HG02852 (cell line): Measurements from ENCODE around the gene HSFX3.
A peak's percentile ranks its signal among the peaks of the same experiment; 100 is the strongest.
"Not testable (repeated sequence)": the region's sequence is repeated elsewhere in the genome, so short reads cannot be mapped to it uniquely, and the experiment has no call there.

Experiments
- ATAC-seq: cut with Tn5 transposase; IDR thresholded peaks from one replicate; pipeline ENCODE4 v1.9.1; 2021; ENCODE audit warnings: mild to moderate bottlenecking, moderate library complexity; ENCODE audit not compliant: unreplicated experiment

The HSFX3 gene

GRCh38 chrX:149518236-149518635 lies 31.5 kb downstream of the HSFX3 start:
- no peak for ATAC-seq

DNA sequence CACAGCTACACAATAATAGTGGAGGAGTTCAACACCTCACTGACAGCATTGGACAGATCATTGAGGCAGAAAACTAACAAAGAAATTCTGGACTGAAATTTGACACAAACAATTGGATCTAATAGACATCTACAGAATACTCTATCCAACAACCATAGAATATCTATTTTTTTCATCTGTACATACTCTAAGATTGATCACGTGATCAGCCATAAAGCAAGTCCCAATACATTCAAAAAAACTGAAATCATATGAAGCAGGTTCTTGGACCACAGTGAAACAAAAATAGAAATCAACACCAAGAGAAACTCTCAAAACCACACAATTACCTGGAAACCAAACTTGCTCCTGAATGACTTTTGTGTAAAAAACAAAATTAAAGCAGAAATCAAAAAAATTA lies 32.4 kb downstream of the HSFX3 start:
- no peak for ATAC-seq

GRCh38 chrX:149516604-149517003 lies 33.1 kb downstream of the HSFX3 start:
- ATAC-seq: no peak

GRCh38 chrX:149515954-149516602 lies 33.6 kb downstream of the HSFX3 start:
- ATAC-seq: no peak

- no peak for ATAC-seq
Measured at GRCh38 chrX:149513825-149514428, 35.8 kb downstream of the HSFX3 start.

- peak; percentile 82 for ATAC-seq
Measured at GRCh38 chrX:149512225-149512885, 37.4 kb downstream of the HSFX3 start.

- no peak for ATAC-seq
Measured at GRCh38 chrX:149511081-149511480, 38.6 kb downstream of the HSFX3 start.

GRCh38 chrX:149510386-149510785 lies 39.3 kb downstream of the HSFX3 start:
- ATAC-seq: no peak

GRCh38 chrX:149508467-149508866 lies 41.3 kb downstream of the HSFX3 start:
- no peak for ATAC-seq

DNA sequence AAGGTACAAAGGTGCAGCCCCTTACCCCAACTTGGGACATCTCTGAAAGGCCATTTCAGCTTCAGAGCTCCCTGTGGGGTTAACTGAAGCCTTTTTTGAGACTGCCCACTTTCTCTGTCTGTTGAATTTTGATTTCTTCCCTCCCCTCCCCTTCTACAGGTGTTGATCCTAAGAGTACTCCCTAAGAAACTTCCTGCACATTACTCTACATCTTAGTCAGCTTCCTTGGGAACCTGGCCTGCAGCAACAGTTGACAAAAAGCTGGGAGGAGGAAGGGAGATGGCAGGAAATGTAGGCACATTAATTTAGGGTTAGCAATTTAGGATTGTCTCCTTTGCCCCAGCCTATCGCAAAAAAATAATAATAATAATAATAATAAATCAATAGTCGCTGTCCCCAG lies 43.4 kb downstream of the HSFX3 start:
- ATAC-seq: no peak

DNA sequence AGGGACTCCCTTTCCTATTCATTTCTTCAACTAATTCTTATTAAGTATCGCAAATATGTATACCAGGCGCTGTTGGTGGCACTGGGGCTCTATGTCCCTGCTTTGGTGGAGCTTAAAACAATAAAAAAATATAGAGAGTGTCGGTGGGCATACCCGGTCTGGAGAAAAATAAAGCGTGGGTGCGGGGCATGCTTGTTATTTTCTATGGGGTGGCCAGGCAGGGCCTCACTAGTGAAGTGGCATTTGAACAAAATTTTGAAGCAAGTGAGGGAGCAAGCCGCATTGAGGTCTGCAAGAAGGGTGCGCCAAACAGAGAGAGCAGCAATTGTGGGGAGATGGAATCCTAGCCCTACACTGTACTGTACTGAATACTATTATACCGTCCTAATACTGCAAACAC lies 44.1 kb downstream of the HSFX3 start:
- ATAC-seq: no peak

GRCh38 chrX:149504915-149505651 lies 44.6 kb downstream of the HSFX3 start, which contains the start of gene IDS:
IDS (minus strand) TSS chrX:149505306; CDS start chrX:149505137, 169 bp downstream.
- ATAC-seq: peak; percentile 68

DNA sequence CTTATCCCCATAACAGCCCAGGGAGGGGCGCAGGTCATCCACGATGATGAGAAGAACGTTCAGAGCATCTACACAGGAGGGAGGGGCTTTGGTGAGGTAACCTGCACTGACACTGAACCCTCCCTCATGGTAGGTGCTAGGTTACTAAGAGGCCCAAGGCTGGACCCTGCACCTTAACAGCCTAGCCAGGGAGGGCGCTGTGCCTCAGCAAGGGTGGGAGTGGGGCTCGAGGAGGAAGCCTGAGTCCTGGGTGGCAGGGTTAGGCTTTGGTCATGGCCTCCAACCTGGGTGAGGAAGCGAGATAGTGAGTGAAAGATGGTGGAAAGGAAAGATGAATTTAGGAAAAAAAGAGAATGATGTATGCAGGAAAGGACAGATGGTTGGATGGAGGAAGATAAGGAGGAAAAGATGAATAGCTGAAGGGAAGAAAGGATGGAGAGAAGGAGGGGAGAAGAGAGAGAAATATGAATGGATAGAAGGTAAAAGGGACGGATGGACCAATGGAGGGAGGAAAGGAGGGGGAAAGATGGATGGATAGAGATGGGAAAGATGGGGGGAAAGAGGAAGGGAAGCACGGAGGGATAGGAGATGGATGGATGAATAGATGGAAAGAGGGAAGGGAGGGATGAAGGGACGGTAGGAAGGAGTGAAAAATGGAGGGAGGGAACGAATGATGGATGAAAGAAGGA lies 45.4 kb downstream of the HSFX3 start:
- peak; percentile 31 for ATAC-seq

GRCh38 chrX:149503446-149503845 lies 46.3 kb downstream of the HSFX3 start:
- ATAC-seq: peak; percentile 67

- ATAC-seq: not testable (repeated sequence)
Measured at GRCh38 chrX:149502923-149503322, 46.8 kb downstream of the HSFX3 start.

DNA sequence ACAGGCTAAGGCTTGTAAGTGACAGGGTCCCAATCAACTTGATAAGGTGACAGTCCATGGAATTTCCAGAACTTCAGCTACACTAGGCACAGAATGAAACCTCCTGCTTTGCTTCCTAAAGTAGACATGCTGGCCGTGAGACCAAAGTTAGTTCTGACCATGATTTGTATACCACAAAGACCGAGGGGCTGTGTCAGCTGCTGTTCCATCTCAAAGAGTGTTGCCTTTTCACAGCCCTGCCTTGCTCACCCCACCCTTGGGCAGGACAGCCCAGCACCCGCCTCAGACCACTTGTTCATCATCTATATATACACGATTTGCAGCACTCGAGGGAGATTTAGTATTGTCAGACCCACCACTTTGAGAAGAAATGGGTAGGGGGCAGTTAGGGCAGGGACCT lies 50.0 kb downstream of the HSFX3 start:
- no peak for ATAC-seq

GRCh38 chrX:149498767-149499166 lies 51.0 kb downstream of the HSFX3 start:
- ATAC-seq: no peak
